GM12872 (cell line): ENCODE measurements around the gene HCN3.

ENCODE experiments used
- TF ChIP-seq, protein P1 (sequence below): IDR thresholded peaks from 3 replicates; pipeline ENCODE4 v1.5.1; 2011; ENCODE audit warnings: low read depth, mild to moderate bottlenecking, low read length, moderate library complexity; ENCODE audit not compliant: insufficient read depth

The HCN3 gene

DNA sequence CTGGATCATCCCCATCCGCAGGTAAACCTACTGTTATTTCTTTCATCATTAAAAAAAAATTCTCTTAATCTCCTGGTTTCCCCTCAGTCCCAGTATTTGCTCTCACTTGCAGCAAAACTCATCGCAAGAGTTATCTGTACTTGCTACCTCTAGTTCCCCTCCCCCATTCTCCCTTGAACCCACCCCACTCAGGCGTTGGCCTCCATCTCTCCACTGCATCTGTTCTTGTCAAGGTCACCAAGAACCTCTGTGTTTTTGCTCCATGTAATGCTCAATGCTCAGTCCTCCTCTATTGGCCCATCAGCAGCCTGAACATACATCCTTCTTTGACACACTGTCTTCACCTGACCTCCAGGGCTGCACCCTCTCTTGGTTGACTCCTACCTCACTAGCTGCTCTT, 19.4 kb downstream of the HCN3 start:
- TF ChIP-seq, protein P1, sequence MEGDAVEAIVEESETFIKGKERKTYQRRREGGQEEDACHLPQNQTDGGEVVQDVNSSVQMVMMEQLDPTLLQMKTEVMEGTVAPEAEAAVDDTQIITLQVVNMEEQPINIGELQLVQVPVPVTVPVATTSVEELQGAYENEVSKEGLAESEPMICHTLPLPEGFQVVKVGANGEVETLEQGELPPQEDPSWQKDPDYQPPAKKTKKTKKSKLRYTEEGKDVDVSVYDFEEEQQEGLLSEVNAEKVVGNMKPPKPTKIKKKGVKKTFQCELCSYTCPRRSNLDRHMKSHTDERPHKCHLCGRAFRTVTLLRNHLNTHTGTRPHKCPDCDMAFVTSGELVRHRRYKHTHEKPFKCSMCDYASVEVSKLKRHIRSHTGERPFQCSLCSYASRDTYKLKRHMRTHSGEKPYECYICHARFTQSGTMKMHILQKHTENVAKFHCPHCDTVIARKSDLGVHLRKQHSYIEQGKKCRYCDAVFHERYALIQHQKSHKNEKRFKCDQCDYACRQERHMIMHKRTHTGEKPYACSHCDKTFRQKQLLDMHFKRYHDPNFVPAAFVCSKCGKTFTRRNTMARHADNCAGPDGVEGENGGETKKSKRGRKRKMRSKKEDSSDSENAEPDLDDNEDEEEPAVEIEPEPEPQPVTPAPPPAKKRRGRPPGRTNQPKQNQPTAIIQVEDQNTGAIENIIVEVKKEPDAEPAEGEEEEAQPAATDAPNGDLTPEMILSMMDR = no peak

DNA sequence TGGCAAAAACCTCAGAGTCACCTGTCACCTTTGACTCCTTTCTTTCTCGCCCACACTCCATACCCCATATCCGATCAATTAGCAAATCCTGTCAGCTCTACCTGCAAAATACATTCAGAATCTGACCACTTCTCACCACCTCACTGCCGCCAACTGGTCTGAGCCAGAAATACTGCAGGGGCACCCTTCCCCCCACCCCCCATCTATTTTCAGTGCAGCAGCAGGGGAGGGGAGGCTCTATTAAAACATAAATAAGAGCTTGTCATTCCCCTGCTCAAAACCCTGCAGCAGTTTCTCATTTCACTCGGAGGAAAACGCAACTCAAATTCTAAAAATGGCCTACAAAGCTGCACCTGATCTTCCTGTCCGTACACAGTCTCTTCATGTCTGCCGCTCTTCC, 20.1 kb downstream of the HCN3 start:
- TF ChIP-seq, protein P1 = no peak

DNA sequence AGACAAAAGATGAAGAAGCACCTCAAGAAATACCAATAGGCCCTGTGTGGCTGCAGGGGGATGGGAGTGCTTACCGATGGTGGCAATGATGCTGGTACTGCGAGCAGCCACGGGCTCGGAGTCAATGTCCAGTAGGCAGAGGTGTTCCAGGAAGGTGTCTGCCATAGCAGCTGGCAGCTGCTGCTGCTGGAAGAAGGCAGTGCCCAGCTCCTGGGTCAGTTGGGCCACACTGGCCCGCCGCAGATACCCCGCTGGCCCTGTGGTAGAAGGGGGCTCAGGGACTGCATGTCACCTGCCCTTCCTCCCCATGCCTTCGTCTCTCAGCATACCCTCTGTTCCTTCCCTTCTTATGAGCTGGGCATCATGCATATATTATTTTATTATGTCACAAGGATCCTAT, 22.8 kb downstream of the HCN3 start:
- TF ChIP-seq, protein P1 = no peak

DNA sequence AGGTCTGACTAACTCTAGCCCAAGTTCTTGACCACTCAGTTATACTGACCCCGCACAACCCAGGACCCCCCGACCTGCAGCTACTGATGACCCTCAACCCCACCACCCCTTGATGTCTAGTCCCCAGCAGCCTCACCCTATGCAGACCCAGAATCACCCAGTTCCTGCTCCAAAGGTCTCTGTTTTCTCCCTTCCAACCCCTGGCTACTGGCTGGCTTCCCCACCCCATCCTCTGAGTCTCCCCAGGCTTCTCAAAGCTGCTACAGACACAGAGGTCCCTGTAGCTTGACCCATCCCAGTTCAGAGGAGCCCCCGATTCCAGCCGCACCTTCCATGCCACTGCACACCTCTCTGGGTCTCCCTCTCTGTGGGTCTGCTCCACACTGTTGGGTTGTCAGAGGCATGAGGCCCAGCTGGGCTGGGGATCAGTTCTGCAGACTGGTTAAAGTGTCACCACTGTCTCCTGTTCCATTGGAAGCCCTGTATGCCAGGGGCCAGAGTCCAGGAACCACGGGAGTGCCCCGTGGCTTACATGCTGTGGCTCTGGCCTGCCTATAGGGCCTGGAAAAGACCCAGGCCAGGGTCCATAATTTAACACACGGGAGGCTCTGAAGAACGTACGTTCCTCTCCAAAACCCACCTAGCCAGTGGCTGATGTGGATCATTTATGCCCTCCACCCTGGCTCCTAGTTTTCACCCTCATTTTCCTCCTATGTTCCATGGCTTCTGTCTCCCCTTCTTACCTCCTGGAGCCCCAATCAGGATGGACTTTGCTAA, 23.5 kb downstream of the HCN3 start:
- TF ChIP-seq, protein P1 = no peak

DNA sequence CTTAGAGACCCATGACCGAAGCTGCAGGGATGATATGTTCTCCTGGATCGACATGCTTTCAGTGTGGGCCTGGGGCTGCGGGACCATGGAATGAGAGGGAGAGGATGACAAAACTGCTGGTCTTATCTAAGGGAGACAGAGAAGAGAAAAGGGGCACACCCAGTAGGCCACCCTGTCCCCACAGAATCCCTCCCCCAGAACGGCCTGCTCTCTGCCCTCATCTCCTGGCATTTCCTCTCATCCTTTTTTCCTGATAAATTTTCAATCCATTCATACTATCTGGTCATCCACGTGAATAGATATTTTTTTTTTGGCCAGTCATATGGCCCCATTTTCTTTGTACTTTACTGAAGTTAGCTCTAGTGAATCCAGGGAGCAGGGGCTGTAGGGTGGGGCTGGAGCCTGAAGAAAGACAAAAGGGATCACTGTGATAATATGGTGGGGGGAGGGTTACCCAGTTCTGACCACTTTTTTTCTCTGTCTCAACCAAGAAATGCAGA, 24.1 kb downstream of the HCN3 start, which contains the start of gene PKLR:
Gene PKLR (minus strand): TSS at position 97 of the 500 bp plus-strand sequence. CDS start 43 bp downstream, at position 54.
- TF ChIP-seq, protein P1 = no peak

DNA sequence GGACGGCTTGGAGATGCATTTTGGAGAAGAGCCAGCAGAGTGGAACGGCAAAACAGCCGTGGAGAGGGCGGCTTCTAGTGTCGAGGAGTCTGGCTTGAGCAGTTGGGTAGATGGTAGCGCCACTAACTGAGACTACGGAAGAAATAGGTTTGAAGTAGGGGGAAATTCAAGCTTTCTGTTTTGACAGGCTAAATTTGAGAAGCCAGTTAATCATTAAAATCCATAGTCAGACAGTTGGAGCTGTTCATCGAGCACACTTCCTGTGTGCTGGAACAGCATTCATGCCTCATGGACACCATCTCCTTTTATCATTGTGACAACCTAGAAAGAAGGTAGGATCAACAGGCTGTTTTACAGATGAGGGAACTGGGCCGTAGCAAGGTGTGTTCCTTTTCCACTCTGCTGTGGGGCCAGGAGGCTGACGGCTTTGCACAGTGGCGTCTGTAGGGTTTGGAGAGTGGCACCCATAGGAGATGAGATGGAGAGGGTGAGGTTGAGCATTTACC, 27.3 kb downstream of the HCN3 start:
- TF ChIP-seq, protein P1 = no peak

DNA sequence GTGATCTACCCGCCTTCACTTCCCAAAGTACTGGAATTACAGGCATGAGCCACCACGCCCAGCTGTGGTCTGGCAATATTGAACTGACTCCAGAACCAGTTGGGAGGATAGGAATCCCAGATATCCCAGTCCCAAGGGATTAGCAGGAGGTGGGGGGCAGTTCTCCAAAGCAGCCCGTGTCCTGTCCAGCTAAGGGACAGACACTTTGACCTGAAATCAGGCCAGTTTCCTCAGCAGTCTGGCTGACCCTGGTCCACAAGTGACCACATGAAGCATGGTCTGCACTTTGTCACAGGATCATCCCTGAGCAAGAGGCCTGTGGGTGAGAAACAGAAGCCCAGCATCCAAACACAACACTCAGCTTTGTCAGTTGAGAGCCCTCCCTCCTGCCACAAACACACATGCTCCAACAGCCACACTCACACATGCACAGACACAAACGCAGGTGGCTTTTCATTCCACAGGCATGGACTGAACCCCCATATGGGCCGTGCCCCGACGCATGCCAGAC, 28.7 kb downstream of the HCN3 start:
- TF ChIP-seq, protein P1 = no peak
